OCI-LY3 (cell line): ENCODE data around the gene BRMS1L.

Source experiments
- H2AFZ ChIP-seq: fragments of 200-600, 300-600 bp; shearing (Covaris generic); 2 replicates; pipeline ENCODE4 v1.6.0; 2014; ENCODE audit warnings: antibody characterized with exemption, low read depth, low read length
- H3K27ac ChIP-seq: fragments of 200-600, 300-600 bp; sonication (generic); 2 replicates; pipeline ENCODE4 v1.5.1; 2014; ENCODE audit warnings: mild to moderate bottlenecking, low read length, moderate library complexity, mixed read lengths
- H3K27me3 ChIP-seq: fragments of 200-600, 300-600 bp; sonication (generic); 2 replicates; pipeline ENCODE4 v1.6.1; 2014; ENCODE audit warnings: low read depth, low read length, mixed read lengths
- H3K36me3 ChIP-seq: fragments of 200-600, 300-600 bp; sonication (generic); replicated peaks from 2 replicates; pipeline ENCODE3; 2014; ENCODE audit warnings: low read depth, low read length, mixed read lengths
- H3K4me1 ChIP-seq: fragments of 300-600, 200-600 bp; sonication (generic); 2 replicates; pipeline ENCODE4 v1.6.1; 2014; ENCODE audit warnings: low read length, mixed read lengths
- H3K4me2 ChIP-seq: fragments of 200-600, 300-600 bp; sonication (generic); 2 replicates; pipeline ENCODE4 v1.6.1; 2014; ENCODE audit warnings: low read length, mixed read lengths
- H3K4me3 ChIP-seq: fragments of 300-600, 200-600 bp; sonication (generic); 2 replicates; pipeline ENCODE4 v1.5.1; 2014; ENCODE audit warnings: antibody characterized with exemption, mild to moderate bottlenecking, low read length, moderate library complexity
- H3K79me2 ChIP-seq: fragments of 300-600, 200-600 bp; shearing (Covaris generic); 2 replicates; pipeline ENCODE4 v1.6.1; 2014; ENCODE audit warnings: mild to moderate bottlenecking, low read length, mixed read lengths
- H3K9ac ChIP-seq: fragments of 300-600, 200-600 bp; shearing (Covaris generic); 2 replicates; pipeline ENCODE4 v1.6.0; 2014; ENCODE audit warnings: mild to moderate bottlenecking, low read length, moderate library complexity
- H3K9me3 ChIP-seq: fragments of 200-600, 300-600 bp; shearing (Covaris generic); 2 replicates; pipeline ENCODE4 v1.6.1; 2014; ENCODE audit warnings: low read length, mixed read lengths; ENCODE audit not compliant: insufficient read depth
- H4K20me1 ChIP-seq: fragments of 200-600, 300-600 bp; sonication (generic); 2 replicates; pipeline ENCODE4 v1.6.1; 2016; ENCODE audit warnings: low read length, mixed read lengths; ENCODE audit not compliant: insufficient read depth
- EZH2phosphoT487 ChIP-seq: fragments of 200-600 bp; shearing (Covaris generic); IDR thresholded peaks from 2 replicates; pipeline ENCODE4 v1.6.1; 2018; ENCODE audit warnings: antibody characterized with exemption, mixed run types, low read depth
- TF ChIP-seq, protein P1 (sequence below): fragments of 200-600, 300-600 bp; sonication (generic); IDR thresholded peaks from 2 replicates; pipeline ENCODE4 v1.5.1; 2014; ENCODE audit warnings: antibody characterized with exemption, low read length, low read depth

BRMS1L gene

DNA sequence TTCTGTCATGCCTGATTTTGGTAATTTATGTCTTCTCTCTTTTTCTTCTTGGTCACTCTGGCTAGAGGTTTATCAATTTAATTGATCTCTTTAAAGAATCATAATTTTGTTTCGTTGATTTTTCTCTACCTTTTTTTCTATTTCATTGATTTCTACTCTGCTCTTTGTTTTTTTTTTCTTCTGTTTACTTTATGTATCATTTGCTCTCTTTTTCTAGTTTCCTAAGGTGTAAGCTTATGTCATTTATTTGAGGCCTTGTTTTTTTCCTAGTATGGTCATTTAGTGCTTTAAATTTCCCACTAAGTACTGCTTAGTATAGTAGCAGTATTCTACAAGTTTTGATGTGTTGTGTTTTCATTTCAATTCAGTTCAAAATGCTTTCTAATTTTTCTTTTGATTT lies 89.6 kb downstream of the BRMS1L start:
- no peaks in the 10 kb centered on the region; the same call in 1 of the 2 replicates for H3K27me3 ChIP-seq
- H3K79me2 ChIP-seq = no peaks in the 10 kb centered on the region
- H3K9me3 ChIP-seq = no peaks in the 10 kb centered on the region
- TF ChIP-seq, protein P1, sequence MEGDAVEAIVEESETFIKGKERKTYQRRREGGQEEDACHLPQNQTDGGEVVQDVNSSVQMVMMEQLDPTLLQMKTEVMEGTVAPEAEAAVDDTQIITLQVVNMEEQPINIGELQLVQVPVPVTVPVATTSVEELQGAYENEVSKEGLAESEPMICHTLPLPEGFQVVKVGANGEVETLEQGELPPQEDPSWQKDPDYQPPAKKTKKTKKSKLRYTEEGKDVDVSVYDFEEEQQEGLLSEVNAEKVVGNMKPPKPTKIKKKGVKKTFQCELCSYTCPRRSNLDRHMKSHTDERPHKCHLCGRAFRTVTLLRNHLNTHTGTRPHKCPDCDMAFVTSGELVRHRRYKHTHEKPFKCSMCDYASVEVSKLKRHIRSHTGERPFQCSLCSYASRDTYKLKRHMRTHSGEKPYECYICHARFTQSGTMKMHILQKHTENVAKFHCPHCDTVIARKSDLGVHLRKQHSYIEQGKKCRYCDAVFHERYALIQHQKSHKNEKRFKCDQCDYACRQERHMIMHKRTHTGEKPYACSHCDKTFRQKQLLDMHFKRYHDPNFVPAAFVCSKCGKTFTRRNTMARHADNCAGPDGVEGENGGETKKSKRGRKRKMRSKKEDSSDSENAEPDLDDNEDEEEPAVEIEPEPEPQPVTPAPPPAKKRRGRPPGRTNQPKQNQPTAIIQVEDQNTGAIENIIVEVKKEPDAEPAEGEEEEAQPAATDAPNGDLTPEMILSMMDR = no peak
- TF ChIP-seq EZH2phosphoT487 = no peak
- H3K36me3 ChIP-seq = no peaks in the 10 kb centered on the region
- no peak overlapping the region for H2AFZ ChIP-seq
- no peak overlapping the region for H3K9ac ChIP-seq
- H3K4me3 ChIP-seq = no peak overlapping the region
- H3K4me2 ChIP-seq = no peak overlapping the region
- H3K4me1 ChIP-seq = no peaks in the 10 kb centered on the region
- no peaks in the 10 kb centered on the region for H4K20me1 ChIP-seq
- H3K27ac ChIP-seq = no peak overlapping the region
